H1 (cell line): Measurements from ENCODE around the gene SLC35F5. TPM values are rescaled to one million over a fixed set of nuclear protein-coding genes. Genes with fewer than 3 reads are reported as not detected.
"Not testable (repeated sequence)": the region's sequence is repeated elsewhere in the genome, so short reads cannot be mapped to it uniquely, and the experiment has no call there.

Source experiments
- CTCF ChIA-PET: fragments of 300-600 bp; sonication (Branson Sonifier 250); formaldehyde crosslinking; loops from one replicate; lab custom pipeline; 2021; ENCODE audit not compliant: partially characterized antibody; lab: Charles Lee
- POLR2A ChIA-PET: fragments of 300-600 bp; sonication (Branson Sonifier 250); formaldehyde crosslinking; loops from one replicate; lab custom pipeline; 2021; ENCODE audit warnings: inconsistent platforms; ENCODE audit not compliant: partially characterized antibody; lab: Charles Lee
- DNase-seq, 2 experiments: peaks; one replicate each; pipeline versions ENCODE4 v3.0.0 to v3.0.0-alpha.2; 2010 to 2022; ENCODE audit warnings: low spot score in 2 of 2, low read depth in 1 of 2, mixed read lengths in 1 of 2
- FAIRE-seq: peaks from 2 replicates; lab custom pipeline; 2011; peaks lifted over from hg19 to GRCh38; lab: Jason Lieb, UNC
- H2AFZ ChIP-seq: 2 replicates; pipeline ENCODE4 v1.8.1; 2012; ENCODE audit warnings: low read length, inconsistent platforms
- H2AK5ac ChIP-seq: 2 replicates; pipeline ENCODE4 v1.6.1; 2013; ENCODE audit warnings: low read depth, low read length
- H2BK120ac ChIP-seq: replicated peaks from 2 replicates; pipeline ENCODE3; 2013; ENCODE audit warnings: low read depth, low read length, inconsistent platforms
- H2BK12ac ChIP-seq: 2 replicates; pipeline ENCODE4 v1.6.1; 2013; ENCODE audit warnings: low read depth, low read length
- H2BK15ac ChIP-seq: 2 replicates; pipeline ENCODE4 v1.6.1; 2013; ENCODE audit warnings: low read length
- H2BK20ac ChIP-seq: 2 replicates; pipeline ENCODE4 v1.6.1; 2013; ENCODE audit warnings: low read length
- H2BK5ac ChIP-seq: 2 replicates; pipeline ENCODE4 v1.6.1; 2013; ENCODE audit warnings: low read depth, low read length
- H3K14ac ChIP-seq: 2 replicates; pipeline ENCODE4 v1.6.1; 2013; ENCODE audit warnings: inconsistent platforms; ENCODE audit not compliant: insufficient read length
- H3K18ac ChIP-seq: 2 replicates; pipeline ENCODE4 v1.6.1; 2013; ENCODE audit warnings: low read length; ENCODE audit errors: extremely low read depth
- H3K23ac ChIP-seq: 2 replicates; pipeline ENCODE4 v1.6.1; 2013; ENCODE audit warnings: inconsistent platforms; ENCODE audit not compliant: insufficient read length
- H3K23me2 ChIP-seq: 2 replicates; pipeline ENCODE4 v1.6.1; 2013; ENCODE audit warnings: low read depth, low read length
- H3K27ac ChIP-seq: 2 replicates; pipeline ENCODE4 v1.6.1; 2011; ENCODE audit warnings: low read depth, low read length, inconsistent platforms
- H3K27me3 ChIP-seq, 4 experiments: replicated peaks in 1 of 4; 1 replicate in 1 of 4; 2 replicates in 3 of 4; pipeline versions ENCODE4 v1.6.1 to v1.8.1; 2011 to 2013; ENCODE audit warnings: low read length in 3 of 4, mild to moderate bottlenecking in 3 of 4, inconsistent platforms in 2 of 4, mixed read lengths in 2 of 4, moderate library complexity in 1 of 4; ENCODE audit not compliant: control insufficient read depth in 3 of 4, insufficient read depth in 3 of 4; ENCODE audit errors: extremely low read depth in 1 of 4
- H3K36me3 ChIP-seq, 4 experiments: 2 replicates each; pipeline versions ENCODE4 v1.6.1 to v1.8.1; 2011 to 2013; ENCODE audit warnings: mild to moderate bottlenecking in 4 of 4, low read length in 3 of 4, moderate library complexity in 2 of 4, control low read depth in 1 of 4, inconsistent platforms in 1 of 4; ENCODE audit not compliant: insufficient read depth in 4 of 4, control insufficient read depth in 2 of 4
- H3K4ac ChIP-seq: replicated peaks from 2 replicates; pipeline ENCODE3; 2013; ENCODE audit warnings: low read length, low read depth, mixed read lengths, inconsistent platforms; ENCODE audit not compliant: insufficient read length
- H3K4me1 ChIP-seq, 4 experiments: replicated peaks in 1 of 4; 1 replicate in 1 of 4; 2 replicates in 3 of 4; pipeline versions ENCODE4 v1.6.1 to v1.8.1; 2011 to 2013; ENCODE audit warnings: low read length in 3 of 4, inconsistent platforms in 2 of 4, mixed read lengths in 1 of 4; ENCODE audit not compliant: insufficient read depth in 4 of 4, control insufficient read depth in 3 of 4
- H3K4me2 ChIP-seq, 2 experiments: 2 replicates each; pipeline versions ENCODE4 v1.6.1 to v1.8.1; 2011 to 2013; ENCODE audit warnings: low read depth in 2 of 2, low read length in 2 of 2, control low read depth in 1 of 2, inconsistent platforms in 1 of 2, mild to moderate bottlenecking in 1 of 2; ENCODE audit not compliant: insufficient read depth in 1 of 2
- H3K4me3 ChIP-seq, 4 experiments: fragments of 200-600, 300-600 bp in 1 of 4; sonication (generic), shearing (Covaris generic), sonication (Bioruptor Twin) in 1 of 4; 2 replicates each; pipeline versions ENCODE4 v1.5.1 to v1.8.1; 2011 to 2016; ENCODE audit warnings: low read length in 4 of 4, low read depth in 3 of 4, control low read depth in 2 of 4, inconsistent platforms in 2 of 4, mild to moderate bottlenecking in 2 of 4, mixed read lengths in 1 of 4, moderate library complexity in 1 of 4; ENCODE audit not compliant: insufficient read depth in 2 of 4; ENCODE audit errors: extremely low read depth in 1 of 4
- H3K56ac ChIP-seq: replicated peaks from 2 replicates; pipeline ENCODE3; 2013; ENCODE audit warnings: low read depth, mild to moderate bottlenecking, mixed read lengths, low read length, inconsistent platforms; ENCODE audit not compliant: insufficient read length
- H3K79me1 ChIP-seq: 2 replicates; pipeline ENCODE4 v1.6.1; 2013; ENCODE audit warnings: low read depth, low read length, control low read depth
- H3K79me2 ChIP-seq, 2 experiments: 2 replicates each; pipeline versions ENCODE4 v1.6.1 to v1.8.1; 2012 to 2013; ENCODE audit warnings: low read length in 2 of 2, mild to moderate bottlenecking in 2 of 2, inconsistent platforms in 1 of 2; ENCODE audit not compliant: insufficient read depth in 2 of 2, control insufficient read depth in 1 of 2
- H3K9ac ChIP-seq, 4 experiments: replicated peaks in 1 of 4; 1 replicate in 1 of 4; 2 replicates in 3 of 4; pipeline versions ENCODE4 v1.6.1 to v1.8.1; 2011 to 2013; ENCODE audit warnings: low read depth in 3 of 4, low read length in 3 of 4, control low read depth in 2 of 4, mild to moderate bottlenecking in 2 of 4, moderate library complexity in 2 of 4, inconsistent platforms in 1 of 4; ENCODE audit errors: extremely low read depth in 1 of 4
- H3K9me3 ChIP-seq, 2 experiments: 2 replicates each; pipeline versions ENCODE4 v1.6.1 to v1.8.1; 2012 to 2013; ENCODE audit warnings: mild to moderate bottlenecking in 2 of 2, moderate library complexity in 2 of 2, control low read depth in 1 of 2, inconsistent platforms in 1 of 2, low read depth in 1 of 2, low read length in 1 of 2, mixed read lengths in 1 of 2; ENCODE audit not compliant: insufficient read depth in 2 of 2
- H4K20me1 ChIP-seq, 2 experiments: replicated peaks in 1 of 2; 2 replicates each; pipeline versions ENCODE3 to v1.8.1; 2011 to 2013; ENCODE audit warnings: inconsistent platforms in 2 of 2, low read length in 2 of 2, mild to moderate bottlenecking in 1 of 2; ENCODE audit not compliant: insufficient read depth in 2 of 2, control insufficient read depth in 1 of 2
- H4K5ac ChIP-seq: 2 replicates; pipeline ENCODE4 v1.6.1; 2013; ENCODE audit warnings: low read length, low read depth, mixed read lengths, inconsistent platforms; ENCODE audit not compliant: insufficient read length
- H4K8ac ChIP-seq: 2 replicates; pipeline ENCODE4 v1.8.0; 2013; ENCODE audit warnings: mild to moderate bottlenecking, moderate library complexity, low read length, inconsistent platforms; ENCODE audit not compliant: insufficient read depth; ENCODE audit errors: extremely low read depth
- H4K91ac ChIP-seq: replicated peaks from 2 replicates; pipeline ENCODE3; 2013; ENCODE audit warnings: low read length, mixed read lengths, inconsistent platforms; ENCODE audit not compliant: insufficient read length
- WGBS, 2 experiments: shearing (Covaris generic) in 1 of 2; methylation state at CpG; one replicate each; pipeline versions ENCODE4 v1.1.6 to v1.1.7; 2013 to 2015; ENCODE audit warnings: low lambda C conversion rate in 2 of 2, mixed read lengths in 2 of 2, inconsistent platforms in 1 of 2, low coverage in 1 of 2, missing lambda C conversion rate in 1 of 2; ENCODE audit not compliant: insufficient replicate concordance in 2 of 2, insufficient coverage in 1 of 2, insufficient read length in 1 of 2; ENCODE audit errors: extremely low coverage in 1 of 2, missing lambda C conversion rate in 1 of 2; 5-methylcytosine and 5-hydroxymethylcytosine counted together
- polyA plus RNA-seq, 7 experiments: library from polyadenylated mRNA; depleted of rRNA in 3 of 7; stranded (reverse) in 5 of 7; unstranded in 2 of 7; fragments of >200 nt in 5 of 7; fragments of 200-250 nt in 2 of 7; gene quantifications; 1 replicate in 5 of 7; 2 replicates in 1 of 7; 4 replicates in 1 of 7; pipeline versions ENCODE4 v1.2.1 to v1.2.3, GENCODE V29; 2011 to 2013; ENCODE audit warnings: missing spikeins in 2 of 7, mixed read lengths in 2 of 7
- total RNA-seq: library from RNA; stranded (reverse); fragmentation: NEBNext Ultra II Directional; extraction: Animal tissue kit (Norgen Biotek cat#: 25700); gene quantifications from 2 replicates; pipeline ENCODE4 v1.2.1, GENCODE V29; 2021

SLC35F5 gene
- total and polyA plus RNA-seq, 2 of the 8 experiments (the other 6 are each of a cell fraction or from before 2014, with no cell fraction given): 11.8 to 22.2 TPM

GRCh38 chr2:113664761-113665533, 91.5 kb downstream of the SLC35F5 start:
- H3K23me2 ChIP-seq, H3K4me1 ChIP-seq, H3K9me3 ChIP-seq, H3K14ac ChIP-seq, H2BK20ac ChIP-seq, POLR2A ChIA-PET, H4K91ac ChIP-seq, H4K5ac ChIP-seq, H3K4me2 ChIP-seq, H3K4ac ChIP-seq, H3K79me1 ChIP-seq, H2AFZ ChIP-seq, H2BK120ac ChIP-seq, H3K27me3 ChIP-seq, DNase-seq, H2BK5ac ChIP-seq, H3K23ac ChIP-seq, H3K18ac ChIP-seq, H2AK5ac ChIP-seq, H3K27ac ChIP-seq, H4K8ac ChIP-seq, H3K9ac ChIP-seq, H4K20me1 ChIP-seq, FAIRE-seq, H3K79me2 ChIP-seq, H3K56ac ChIP-seq, H3K4me3 ChIP-seq, H2BK12ac ChIP-seq, H2BK15ac ChIP-seq, H3K36me3 ChIP-seq: not testable (repeated sequence)
- 89% methylated on average over 6 of the region's 6 CpGs; no CpG with 5 or more reads in 1 of the 2 experiments for WGBS, 2 experiments
- CTCF ChIA-PET: interaction anchor here (0.7 kb wide), 1 partner anchor 60 kb away, joined by 3 read pairs; no protein-coding TSS in a partner anchor
